ENCODE results near the gene KRTAP29-1. TPM values are rescaled to one million over a fixed set of nuclear protein-coding genes. Genes with fewer than 3 reads are reported as not detected.

Gene KRTAP29-1
- total and polyA plus RNA-seq, 2 experiments from 2014 or later = not detected

- Histone ChIP-seq H3K27ac (no peak overlapping the region), H3K4me3 (no peak overlapping the region), H3K9me3 (ENCODE audit: low read depth) (no peaks in the 10 kb centered on the region), H3K36me3 (no peaks in the 10 kb centered on the region), H3K4me1 (ENCODE audit: low read depth) (no peaks in the 10 kb centered on the region), H3K27me3 (no peaks in the 10 kb centered on the region)
- no peak for TF ChIP-seq CTCF (IDR thresholded peaks at IDR 0.05; ENCODE audit: low read depth, low read length)
- DNase-seq (ENCODE audit: low read depth in 1 of 2, low spot score in 1 of 2) = no peak
These were observed 33.1 kb upstream of the KRTAP29-1 start for GRCh38 chr17:41335747-41336146.

- H3K27me3 ChIP-seq = no peaks in the 10 kb centered on the region
- no peak for DNase-seq (ENCODE audit: low read depth in 1 of 2, low spot score in 1 of 2)
- TF ChIP-seq CTCF (IDR thresholded peaks at IDR 0.05; ENCODE audit: low read depth, low read length) = no peak
- no peaks in the 10 kb centered on the region for H3K36me3 ChIP-seq
- H3K4me3 ChIP-seq = no peak overlapping the region
- H3K27ac ChIP-seq = no peak overlapping the region
- no peaks in the 10 kb centered on the region for H3K9me3 ChIP-seq (ENCODE audit: low read depth)
- H3K4me1 ChIP-seq (ENCODE audit: low read depth) = no peaks in the 10 kb centered on the region
These were observed 32.0 kb upstream of the KRTAP29-1 start for GRCh38 chr17:41334385-41335305.

GRCh38 chr17:41333836-41334235, 31.2 kb upstream of the KRTAP29-1 start:
- H3K27me3 ChIP-seq = no peaks in the 10 kb centered on the region
- H3K4me3 ChIP-seq = no peak overlapping the region
- no peak overlapping the region for H3K27ac ChIP-seq
- H3K36me3 ChIP-seq = no peaks in the 10 kb centered on the region
- no peak for DNase-seq (ENCODE audit: low read depth in 1 of 2, low spot score in 1 of 2)
- no peaks in the 10 kb centered on the region for H3K9me3 ChIP-seq (ENCODE audit: low read depth)
- TF ChIP-seq CTCF (IDR thresholded peaks at IDR 0.05; ENCODE audit: low read depth, low read length) = no peak
- H3K4me1 ChIP-seq (ENCODE audit: low read depth) = no peaks in the 10 kb centered on the region

- H3K9me3 ChIP-seq (ENCODE audit: low read depth) = no peaks in the 10 kb centered on the region
- no peak overlapping the region for H3K4me3 ChIP-seq
- no peaks in the 10 kb centered on the region for H3K27me3 ChIP-seq
- H3K4me1 ChIP-seq (ENCODE audit: low read depth) = no peaks in the 10 kb centered on the region
- no peak for DNase-seq (ENCODE audit: low read depth in 1 of 2, low spot score in 1 of 2)
- TF ChIP-seq CTCF (IDR thresholded peaks at IDR 0.05; ENCODE audit: low read depth, low read length) = no peak
- no peaks in the 10 kb centered on the region for H3K36me3 ChIP-seq
- no peak overlapping the region for H3K27ac ChIP-seq
These were observed 30.4 kb upstream of the KRTAP29-1 start for GRCh38 chr17:41333098-41333497.

- DNase-seq (ENCODE audit: low read depth in 1 of 2, low spot score in 1 of 2) = no peak
- H3K27ac ChIP-seq = no peak overlapping the region
- TF ChIP-seq CTCF (IDR thresholded peaks at IDR 0.05; ENCODE audit: low read depth, low read length) = no peak
- H3K4me1 ChIP-seq (ENCODE audit: low read depth) = no peaks in the 10 kb centered on the region
- no peaks in the 10 kb centered on the region for H3K27me3 ChIP-seq
- H3K9me3 ChIP-seq (ENCODE audit: low read depth) = no peaks in the 10 kb centered on the region
- H3K36me3 ChIP-seq = no peaks in the 10 kb centered on the region
- no peak overlapping the region for H3K4me3 ChIP-seq
These were observed 29.6 kb upstream of the KRTAP29-1 start for GRCh38 chr17:41332239-41332638.

Data from cardiac muscle cell (in vitro differentiated cells and primary cell).